Iris pigment epithelial cell (primary cell): ENCODE results near the gene SHISA9.

Experiments used
- DNase-seq: peaks from one replicate; pipeline ENCODE4 v3.0.0-alpha.2; 2011; ENCODE audit warnings: low read depth

Gene SHISA9

DNA sequence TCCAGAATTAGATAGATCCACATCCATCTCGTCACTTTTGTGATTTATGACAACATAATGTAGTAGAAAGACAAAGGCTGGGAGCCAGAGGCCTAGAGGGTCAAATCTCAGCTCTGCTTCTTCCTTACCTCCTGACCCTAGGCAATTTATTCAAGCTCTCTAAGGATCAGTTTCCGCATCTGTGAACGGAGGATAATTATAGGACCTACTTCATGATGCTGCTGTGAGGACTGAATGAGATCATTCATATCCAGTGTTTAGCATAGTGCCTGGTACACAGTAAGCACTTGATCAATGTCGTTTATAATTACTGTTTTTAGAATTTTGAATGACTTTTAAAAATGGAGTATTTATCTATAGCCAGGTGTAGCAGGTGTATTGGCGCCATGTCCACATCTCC lies 128.4 kb downstream of the SHISA9 start:
- DNase-seq, result no peak

DNA sequence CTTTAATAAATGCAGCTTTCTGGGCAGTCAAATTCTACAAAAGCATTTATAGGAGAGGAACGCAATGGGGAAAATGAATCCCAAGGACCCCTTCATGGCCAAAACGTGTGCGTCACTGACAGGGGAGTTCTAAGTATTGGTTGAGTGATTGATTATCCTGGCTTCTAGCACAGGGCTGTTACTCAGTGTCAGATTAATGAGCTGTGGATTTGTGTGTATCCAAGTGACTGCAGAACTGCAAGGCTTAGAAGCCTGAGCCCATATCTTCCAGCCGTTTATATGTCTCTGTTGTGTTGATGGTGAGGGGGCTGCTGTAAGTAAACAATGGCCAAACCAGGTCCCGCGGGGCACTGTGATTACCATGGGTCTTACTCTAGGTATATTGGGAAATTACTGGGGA lies 129.4 kb downstream of the SHISA9 start:
- DNase-seq, result no peak

- DNase-seq, result no peak
Measured at GRCh38 chr16:13032911-13033310, 131.5 kb downstream of the SHISA9 start.

DNA sequence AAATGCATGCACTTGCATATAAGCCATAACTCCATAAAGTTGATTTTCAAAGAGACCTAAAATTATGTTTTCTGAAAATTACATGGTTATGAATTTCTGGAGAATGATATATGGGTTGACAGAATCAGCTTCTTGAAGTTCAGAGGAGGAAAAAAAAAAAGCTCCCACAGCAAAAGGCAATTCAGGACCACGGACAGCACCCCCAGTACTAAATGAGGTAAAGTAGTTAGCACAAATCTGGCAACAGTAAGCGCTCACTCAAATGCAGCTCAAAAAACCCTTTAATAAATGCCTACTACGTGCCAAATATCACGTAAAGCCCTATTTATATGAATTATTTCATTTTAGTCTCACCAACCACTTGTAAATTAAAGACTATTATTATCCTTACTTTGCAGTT lies 135.2 kb downstream of the SHISA9 start:
- DNase-seq, result peak; percentile 35

GRCh38 chr16:13038591-13038990 lies 137.2 kb downstream of the SHISA9 start:
- DNase-seq, result no peak

- DNase-seq, result no peak
Measured at GRCh38 chr16:13039526-13039925, 138.1 kb downstream of the SHISA9 start.

DNA sequence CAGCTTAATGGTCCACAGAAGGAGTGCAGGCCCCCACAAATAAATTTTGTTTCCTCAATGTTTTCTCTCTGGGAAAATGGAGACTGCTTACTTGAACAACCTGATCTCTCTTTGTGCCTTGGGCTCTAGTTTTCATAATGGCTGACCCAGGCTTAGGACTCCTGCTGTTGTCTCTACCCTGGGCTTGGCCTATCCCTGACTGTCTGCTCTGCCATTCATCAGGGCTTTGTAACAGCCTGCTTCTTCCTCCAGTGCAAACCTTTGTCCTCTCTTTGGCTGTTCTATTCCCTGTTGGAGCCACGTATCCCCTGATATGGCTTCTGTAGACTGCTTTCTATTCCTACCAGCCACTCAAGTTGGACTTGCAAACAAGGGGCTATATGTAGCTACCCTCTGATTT lies 139.8 kb downstream of the SHISA9 start:
- no peak for DNase-seq

- DNase-seq, result no peak
Measured at GRCh38 chr16:13041646-13042290, 140.4 kb downstream of the SHISA9 start.

DNA sequence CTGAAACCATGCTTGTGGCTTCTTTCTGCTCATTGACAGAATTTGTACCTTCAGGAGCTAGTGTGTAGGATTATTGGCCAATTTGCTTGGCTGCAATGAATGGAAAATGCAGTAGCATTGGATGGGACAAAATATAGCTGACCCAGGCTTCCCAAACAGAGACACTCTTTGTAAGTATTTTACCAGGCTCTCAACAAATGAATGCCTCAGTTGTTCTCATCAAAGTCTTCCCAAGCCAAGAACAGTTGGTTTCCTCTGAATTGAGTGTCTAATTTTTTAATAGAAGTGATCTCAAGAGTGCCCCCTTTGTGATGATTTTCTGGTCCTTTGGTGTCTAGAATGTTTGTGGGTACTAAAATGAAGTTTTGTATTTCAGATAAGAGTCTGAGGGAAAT lies 140.9 kb downstream of the SHISA9 start:
- no peak for DNase-seq

GRCh38 chr16:13046061-13046821 lies 144.8 kb downstream of the SHISA9 start:
- no peak for DNase-seq

GRCh38 chr16:13047276-13047675 lies 145.9 kb downstream of the SHISA9 start:
- no peak for DNase-seq

- no peak for DNase-seq
Measured at GRCh38 chr16:13049688-13050087, 148.3 kb downstream of the SHISA9 start.

- no peak for DNase-seq
Measured at GRCh38 chr16:13052431-13052830, 151.0 kb downstream of the SHISA9 start.

DNA sequence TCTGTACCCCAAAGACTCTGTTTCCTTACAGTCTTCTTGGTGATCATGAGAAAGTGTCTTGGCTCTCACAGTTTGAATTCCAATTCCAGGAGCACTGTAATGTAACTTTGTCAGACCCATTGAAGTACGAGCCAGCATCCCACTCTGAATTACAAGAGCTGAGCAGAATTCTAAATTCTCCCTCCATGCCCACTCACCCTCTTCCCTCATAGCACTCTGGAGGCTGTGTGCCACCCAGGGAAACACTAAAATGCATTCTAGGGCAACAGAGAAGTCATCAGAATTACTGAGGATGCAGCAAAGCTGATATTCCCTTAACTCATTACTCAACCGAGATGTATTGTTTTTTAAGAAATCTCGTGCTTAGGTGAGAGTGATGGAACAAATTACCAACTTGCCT lies 154.1 kb downstream of the SHISA9 start:
- no peak for DNase-seq

DNA sequence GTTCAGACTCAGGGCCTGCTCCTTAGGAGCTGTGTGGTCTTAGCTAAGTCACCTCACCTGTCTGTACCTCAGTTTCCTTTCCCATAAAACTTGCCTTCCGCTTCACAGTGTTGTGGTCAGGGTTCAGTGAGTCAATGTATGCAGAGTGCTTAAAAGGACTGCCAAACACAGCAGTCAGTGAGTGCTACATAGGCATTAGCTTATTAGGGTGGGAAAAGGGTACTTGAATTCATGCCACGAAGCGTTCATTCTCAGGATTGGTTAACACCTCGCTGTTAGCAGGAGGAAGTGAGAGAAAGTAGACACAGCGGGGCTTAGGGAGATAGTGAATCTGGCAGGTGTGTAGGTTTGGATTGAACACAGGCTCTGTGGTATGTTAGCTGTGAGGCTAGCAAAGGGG lies 155.2 kb downstream of the SHISA9 start:
- DNase-seq, result no peak

GRCh38 chr16:13060932-13061331 lies 159.5 kb downstream of the SHISA9 start:
- DNase-seq, result no peak

DNA sequence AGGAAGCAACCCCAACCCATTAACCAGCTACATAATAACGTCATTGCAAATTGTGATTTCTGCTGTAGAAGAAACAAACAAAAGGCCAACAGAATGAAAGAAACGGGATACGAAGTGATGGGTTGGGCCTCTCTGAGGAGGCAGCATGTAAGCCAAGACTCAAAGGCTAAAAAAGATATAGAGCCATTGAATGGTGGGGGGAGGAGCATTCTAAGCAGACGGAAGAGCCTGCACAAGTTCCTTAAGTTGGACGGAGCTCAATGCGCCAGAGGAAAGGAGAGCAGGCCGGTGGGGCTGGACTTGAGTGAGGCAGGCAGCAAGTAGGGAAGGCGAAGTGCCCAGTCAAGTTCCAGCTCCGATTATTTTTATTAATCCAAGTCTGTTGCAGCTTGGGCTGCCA lies 160.3 kb downstream of the SHISA9 start:
- no peak for DNase-seq

DNA sequence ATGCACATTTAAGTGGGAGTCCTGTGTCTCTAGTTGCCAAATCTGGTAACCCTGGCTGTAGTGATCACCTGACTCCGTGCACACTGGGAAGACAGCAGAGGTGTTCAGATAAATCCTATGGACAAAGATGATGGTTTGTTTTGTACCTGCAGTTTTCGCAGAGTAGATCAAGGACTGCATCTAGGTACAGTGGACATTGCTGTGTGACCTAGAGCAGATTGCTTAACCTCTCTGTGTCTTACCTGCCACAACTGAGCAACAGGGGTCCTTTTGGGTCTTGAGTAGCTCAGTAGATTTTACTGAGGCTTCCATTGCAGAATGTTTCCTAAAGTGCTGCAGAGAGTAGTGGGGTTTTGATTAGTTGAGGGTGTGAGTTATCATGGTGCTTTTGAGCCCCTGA lies 160.8 kb downstream of the SHISA9 start:
- DNase-seq, result no peak

DNA sequence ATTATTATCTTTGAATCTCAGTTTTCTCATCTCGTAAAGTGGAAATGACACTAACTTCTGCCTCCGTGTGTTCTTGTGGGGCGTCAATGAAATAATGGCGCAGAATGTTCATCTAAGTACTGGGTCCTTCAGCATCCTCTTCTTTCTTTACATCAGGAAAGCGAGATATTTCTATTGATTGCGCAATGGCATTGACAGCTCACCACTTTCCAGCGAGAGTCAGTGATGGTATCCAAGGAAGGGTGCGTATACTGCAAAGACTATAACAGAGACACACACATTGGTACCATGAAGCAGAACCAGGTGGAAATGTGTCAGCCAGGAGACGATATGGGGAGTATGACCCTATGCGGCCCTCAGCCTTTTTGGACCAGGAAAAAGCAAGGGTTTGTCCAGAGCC lies 162.1 kb downstream of the SHISA9 start:
- no peak for DNase-seq

DNA sequence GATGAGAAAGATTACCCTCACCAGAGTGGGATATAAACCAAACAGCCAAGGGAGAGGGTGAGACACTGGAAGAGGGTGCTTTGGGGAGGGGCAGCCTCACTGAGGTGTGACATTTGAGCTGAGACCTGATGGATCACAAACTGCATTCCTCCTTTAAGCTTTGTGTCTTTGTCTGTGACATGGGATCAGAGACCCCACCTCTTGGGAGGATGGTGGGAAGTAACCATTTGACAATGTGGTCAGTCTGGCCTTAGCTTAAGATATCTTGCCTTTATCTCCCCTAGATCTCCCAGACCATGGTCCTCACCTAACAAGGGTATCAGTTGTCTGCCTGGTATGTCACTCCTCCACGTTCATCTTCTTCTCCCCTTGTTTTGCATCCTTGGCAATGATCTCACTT lies 163.4 kb downstream of the SHISA9 start:
- DNase-seq, result no peak

DNA sequence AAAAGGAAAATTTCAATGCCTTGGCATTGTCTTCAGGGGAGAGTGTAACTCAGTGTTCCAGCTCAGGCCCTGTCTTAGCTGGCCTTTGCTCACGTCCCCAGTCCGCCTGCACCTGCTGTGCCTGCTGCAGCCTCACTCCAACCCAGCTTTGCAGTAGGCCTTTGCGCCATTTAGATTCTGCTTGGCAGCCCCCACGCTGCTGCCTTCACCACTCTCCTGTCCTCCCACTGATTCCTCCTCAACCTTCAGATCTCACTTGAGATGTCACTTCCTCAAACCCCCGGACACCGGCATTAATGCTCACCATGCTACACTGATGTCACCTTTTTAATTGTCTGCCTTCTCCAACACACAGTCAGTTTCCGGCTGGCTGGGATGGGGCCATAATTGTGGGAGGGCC lies 166.2 kb downstream of the SHISA9 start:
- no peak for DNase-seq

- DNase-seq, result no peak
Measured at GRCh38 chr16:13068912-13069583, 167.7 kb downstream of the SHISA9 start.

- no peak for DNase-seq
Measured at GRCh38 chr16:13070268-13070667, 168.9 kb downstream of the SHISA9 start.
